A673 (cell line): ENCODE data around the gene TCL1A. TPM values are rescaled to one million over a fixed set of nuclear protein-coding genes. Genes with fewer than 3 reads are reported as not detected.
A peak's percentile ranks its signal among the peaks of the same experiment; 100 is the strongest.
"Not testable (repeated sequence)": the region's sequence is repeated elsewhere in the genome, so short reads cannot be mapped to it uniquely, and the experiment has no call there.

Experiments used
- BruUV-seq: library from RNA; stranded (reverse); fragments of 400-500 nt; replicated peaks from 2 replicates; lab custom pipeline; 2021; lab: Mats Ljungman, UMichigan
- CTCF ChIA-PET: fragments of 300-600 bp; sonication (Branson Sonifier 250); formaldehyde crosslinking; loops from one replicate; lab custom pipeline; 2022; ENCODE audit warnings: antibody characterized with exemption; lab: Charles Lee
- POLR2A ChIA-PET: fragments of 300-600 bp; sonication (Branson Sonifier 250); formaldehyde crosslinking; loops from one replicate; lab custom pipeline; 2022; ENCODE audit warnings: antibody characterized with exemption; ENCODE audit not compliant: low non-redundant PET; lab: Charles Lee
- DNase-seq: peaks from one replicate; pipeline ENCODE4 v3.0.0-alpha.2; 2015; ENCODE audit warnings: low spot score
- H3K27ac ChIP-seq: fragments of 200-600 bp; sonication (generic); 2 replicates; pipeline ENCODE4 v1.5.1; 2016; ENCODE audit warnings: mixed run types, low read depth, mild to moderate bottlenecking, mixed read lengths, antibody characterized with exemption, low read length; ENCODE audit not compliant: poor library complexity, severe bottlenecking
- H3K27me3 ChIP-seq: fragments of 200-600 bp; sonication (generic); replicated peaks from 2 replicates; pipeline ENCODE4 v1.6.1; 2017; ENCODE audit warnings: mixed run types, low read depth, mild to moderate bottlenecking, mixed read lengths, antibody characterized with exemption, low read length; ENCODE audit not compliant: insufficient read depth, poor library complexity
- H3K36me3 ChIP-seq: fragments of 200-600 bp; sonication (generic); 2 replicates; pipeline ENCODE4 v1.6.1; 2016; ENCODE audit warnings: mixed run types, mild to moderate bottlenecking, mixed read lengths, antibody characterized with exemption, low read length; ENCODE audit not compliant: insufficient read depth, poor library complexity, severe bottlenecking
- H3K4me1 ChIP-seq: fragments of 200-600 bp; sonication (generic); 2 replicates; pipeline ENCODE4 v1.6.1; 2017; ENCODE audit warnings: mixed run types, mild to moderate bottlenecking, mixed read lengths, antibody characterized with exemption, low read length; ENCODE audit not compliant: insufficient read depth, poor library complexity, severe bottlenecking
- H3K4me3 ChIP-seq: fragments of 200-600 bp; sonication (generic); 2 replicates; pipeline ENCODE4 v1.5.1; 2016; ENCODE audit warnings: low read depth, mixed run types, mild to moderate bottlenecking, mixed read lengths, low read length; ENCODE audit not compliant: poor library complexity, severe bottlenecking
- H3K9me3 ChIP-seq: fragments of 200-600 bp; sonication (generic); 2 replicates; pipeline ENCODE4 v1.6.1; 2016; ENCODE audit warnings: mixed run types, low read depth, mild to moderate bottlenecking, mixed read lengths, antibody characterized with exemption, low read length; ENCODE audit not compliant: poor library complexity, severe bottlenecking
- CTCF ChIP-seq: fragments of 300-800, 200-600 bp; sonication (generic); conservative IDR thresholded peaks from 2 replicates; pipeline ENCODE4 v1.5.1; 2017; ENCODE audit warnings: low read depth, mild to moderate bottlenecking, antibody characterized with exemption, low read length, moderate library complexity, mixed read lengths
- EZH2 ChIP-seq: fragments of 200-600 bp; sonication (generic); IDR thresholded peaks from 2 replicates; pipeline ENCODE4 v1.6.1; 2017; ENCODE audit warnings: borderline replicate concordance, low read depth, mild to moderate bottlenecking, mixed read lengths, antibody characterized with exemption, low read length; ENCODE audit not compliant: poor library complexity, severe bottlenecking
- intact Hi-C: fragments of 100-400 bp; cut with micrococcal nuclease; formaldehyde crosslinking; loops from one replicate; pipeline ENCODE4 v1.10.0; 2022; ENCODE audit not compliant: unreplicated experiment
- total RNA-seq: library from RNA; stranded (reverse); gene quantifications from 2 replicates; pipeline ENCODE4 v1.2.3, GENCODE V29; 2021

The TCL1A gene
- total RNA-seq, 1 experiment from 2014 or later, result not detected

- Histone ChIP-seq H3K36me3 (no peaks in the 10 kb centered on the region), H3K27ac (no peak overlapping the region), H3K4me1 (peaks cover 45% of the 10 kb centered on the region), H3K4me3 (no peak overlapping the region), H3K9me3 (no peaks in the 10 kb centered on the region), H3K27me3 (no peaks in the 10 kb centered on the region)
- POLR2A ChIA-PET, result no interaction called here
- BruUV-seq, result no TSS peak
- no peak for DNase-seq
- intact Hi-C loops, result no loop called here
- TF ChIP-seq CTCF, result no peak
- no peak for TF ChIP-seq EZH2
- CTCF ChIA-PET, result interaction anchor here (0.7 kb wide), 1 partner anchor 8 kb away, joined by 5 read pairs; no protein-coding TSS in a partner anchor
These were observed 47.5 kb downstream of the TCL1A start for GRCh38 chr14:95666450-95666849.

DNA sequence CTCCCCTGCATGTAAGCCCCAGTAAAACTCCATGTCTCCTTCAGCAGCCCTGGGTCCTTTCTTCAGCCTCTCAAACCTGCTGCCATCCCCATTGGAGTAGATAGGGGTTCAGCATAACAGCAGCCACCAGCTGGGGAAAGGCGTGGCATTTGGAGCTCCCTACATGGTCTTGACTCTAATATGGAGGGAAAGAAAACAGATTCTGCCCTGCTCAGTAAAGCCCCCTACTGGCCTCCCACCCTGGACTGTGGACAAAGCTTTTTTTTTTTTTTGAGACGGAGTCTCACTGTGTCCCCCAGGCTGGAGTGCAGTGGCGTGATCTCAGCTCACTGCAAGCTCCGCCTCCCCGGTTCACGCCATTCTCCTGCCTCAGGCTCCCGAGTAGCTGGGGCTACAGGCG, 48.4 kb downstream of the TCL1A start:
- POLR2A ChIA-PET, H3K27ac ChIP-seq, intact Hi-C loops, CTCF ChIA-PET, H3K4me3 ChIP-seq, H3K9me3 ChIP-seq, H3K27me3 ChIP-seq, BruUV-seq, H3K36me3 ChIP-seq: not testable (repeated sequence)
- TF ChIP-seq CTCF, result peak; percentile 37
- H3K4me1 ChIP-seq, result peaks cover 43% of the 10 kb centered on the region
- DNase-seq, result peak; percentile 42

DNA sequence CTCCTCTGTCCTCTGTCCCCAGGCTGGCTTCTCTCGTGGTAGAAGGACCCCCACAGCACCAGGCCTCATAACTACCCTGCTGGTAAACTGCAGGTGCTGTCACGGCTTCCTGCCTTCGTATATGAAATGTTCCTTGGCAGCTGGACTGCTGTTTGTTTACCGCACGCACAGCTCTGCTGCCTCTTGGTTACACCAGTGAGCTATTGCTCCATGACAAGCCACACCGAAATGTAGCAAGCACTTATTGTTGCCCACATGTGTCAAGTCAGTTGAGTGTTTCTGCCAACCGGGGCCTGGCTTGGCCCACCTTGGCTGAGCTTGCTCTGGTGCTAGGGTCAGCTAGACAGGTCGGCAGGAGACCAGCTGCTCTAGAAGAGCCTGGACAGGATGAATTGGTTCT, 49.4 kb downstream of the TCL1A start:
- BruUV-seq, result no TSS peak
- TF ChIP-seq CTCF, result no peak
- no peak for TF ChIP-seq EZH2
- no peak overlapping the region for H3K27ac ChIP-seq
- no peak overlapping the region for H3K4me3 ChIP-seq
- intact Hi-C loops, result no loop called here
- H3K9me3 ChIP-seq, result no peaks in the 10 kb centered on the region
- no peaks in the 10 kb centered on the region for H3K36me3 ChIP-seq
- POLR2A ChIA-PET, result interaction anchor here (0.5 kb wide), 1 partner anchor 35 kb away, joined by 3 read pairs; no protein-coding TSS in a partner anchor
- CTCF ChIA-PET, result no interaction called here
- no peaks in the 10 kb centered on the region for H3K27me3 ChIP-seq
- no peak for DNase-seq
- H3K4me1 ChIP-seq, result peaks cover 44% of the 10 kb centered on the region
